ENCODE measurements around the gene ADCY4.
A peak's percentile ranks its signal among the peaks of the same experiment; 100 is the strongest.

ADCY4 gene

GRCh38 chr14:24296341-24297157 is 38.3 kb downstream of the ADCY4 start:
- DNase-seq (ENCODE audit: low read depth): peak; percentile 42

- DNase-seq (ENCODE audit: low read depth): no peak
These were observed 41.3 kb downstream of the ADCY4 start for GRCh38 chr14:24293525-24293924.

- no peak for DNase-seq (ENCODE audit: low read depth)
These were observed 42.6 kb downstream of the ADCY4 start for GRCh38 chr14:24292118-24292807.

GRCh38 chr14:24291446-24292117 is 43.3 kb downstream of the ADCY4 start:
- DNase-seq (ENCODE audit: low read depth): no peak

- DNase-seq (ENCODE audit: low read depth): no peak
These were observed 44.1 kb downstream of the ADCY4 start for GRCh38 chr14:24290746-24291145.

- DNase-seq (ENCODE audit: low read depth): no peak
These were observed 45.1 kb downstream of the ADCY4 start for GRCh38 chr14:24289649-24290280.

- no peak for DNase-seq (ENCODE audit: low read depth)
These were observed 47.9 kb downstream of the ADCY4 start for GRCh38 chr14:24286996-24287395.

- no peak for DNase-seq (ENCODE audit: low read depth)
These were observed 49.5 kb downstream of the ADCY4 start for GRCh38 chr14:24285351-24285750.

GRCh38 chr14:24284501-24285035 is 50.3 kb downstream of the ADCY4 start:
- DNase-seq (ENCODE audit: low read depth): no peak

- no peak for DNase-seq (ENCODE audit: low read depth)
These were observed 50.9 kb downstream of the ADCY4 start for GRCh38 chr14:24283796-24284460.

GRCh38 chr14:24282736-24283135 is 52.1 kb downstream of the ADCY4 start:
- DNase-seq (ENCODE audit: low read depth): no peak

GRCh38 chr14:24281636-24282035 is 53.2 kb downstream of the ADCY4 start:
- no peak for DNase-seq (ENCODE audit: low read depth)

GRCh38 chr14:24280797-24281460 is 53.9 kb downstream of the ADCY4 start:
- no peak for DNase-seq (ENCODE audit: low read depth)

GRCh38 chr14:24279301-24280186 is 55.3 kb downstream of the ADCY4 start:
- DNase-seq (ENCODE audit: low read depth): no peak

GRCh38 chr14:24278424-24278823 is 56.4 kb downstream of the ADCY4 start:
- no peak for DNase-seq (ENCODE audit: low read depth)

- no peak for DNase-seq (ENCODE audit: low read depth)
These were observed 57.1 kb downstream of the ADCY4 start for GRCh38 chr14:24277606-24278321.

GRCh38 chr14:24277071-24277470 is 57.8 kb downstream of the ADCY4 start:
- no peak for DNase-seq (ENCODE audit: low read depth)

GRCh38 chr14:24274101-24274543 is 60.7 kb downstream of the ADCY4 start:
- DNase-seq (ENCODE audit: low read depth): no peak

GRCh38 chr14:24273422-24273998 is 61.4 kb downstream of the ADCY4 start:
- no peak for DNase-seq (ENCODE audit: low read depth)

All from stimulated activated CD8-positive, alpha-beta memory T cell treated with anti-CD3 and anti-CD28 coated beads, Interleukin-12 subunit alpha, Interleukin-12 subunit beta, amount 100 ng/mL, for 4 hours (primary cell).